KMS-11 (cell line): ENCODE data around the gene ANO10.

Source experiments
- H2AFZ ChIP-seq: fragments of 200-600 bp; sonication (generic); 2 replicates; pipeline ENCODE4 v1.6.1; 2016; ENCODE audit warnings: antibody characterized with exemption, mixed run types, low read depth
- H3K27ac ChIP-seq: fragments of 200-600 bp; sonication (generic); 2 replicates; pipeline ENCODE4 v1.6.1; 2016; ENCODE audit warnings: mild to moderate bottlenecking, mixed run types
- H3K27me3 ChIP-seq: fragments of 200-600 bp; sonication (generic); 2 replicates; pipeline ENCODE4 v1.6.1; 2017; ENCODE audit warnings: mild to moderate bottlenecking, low read depth, mixed run types, moderate library complexity; ENCODE audit not compliant: insufficient read depth
- H3K36me3 ChIP-seq: fragments of 200-600 bp; sonication (generic); 2 replicates; pipeline ENCODE4 v1.6.1; 2017; ENCODE audit warnings: mild to moderate bottlenecking, mixed run types; ENCODE audit not compliant: insufficient read depth
- H3K4me1 ChIP-seq: fragments of 200-600 bp; sonication (generic); 2 replicates; pipeline ENCODE4 v1.6.1; 2016; ENCODE audit warnings: mild to moderate bottlenecking, low read depth, mixed run types; ENCODE audit not compliant: poor library complexity, severe bottlenecking
- H3K4me2 ChIP-seq: fragments of 200-600 bp; sonication (generic); 2 replicates; pipeline ENCODE4 v1.7.0; 2016; ENCODE audit warnings: mild to moderate bottlenecking, mixed run types
- H3K4me3 ChIP-seq: fragments of 200-600 bp; sonication (generic); IDR thresholded peaks from 2 replicates; pipeline ENCODE4 v1.6.1; 2017; ENCODE audit warnings: low read depth, low read length, mixed read lengths; ENCODE audit not compliant: insufficient read depth
- H3K79me2 ChIP-seq: fragments of 200-600 bp; sonication (generic); 2 replicates; pipeline ENCODE4 v1.6.1; 2016; ENCODE audit warnings: low read depth, mixed run types; ENCODE audit not compliant: insufficient read depth
- H3K9ac ChIP-seq: fragments of 200-600 bp; sonication (generic); 2 replicates; pipeline ENCODE4 v1.6.1; 2016; ENCODE audit warnings: mild to moderate bottlenecking, mixed run types
- H4K20me1 ChIP-seq: fragments of 200-600 bp; sonication (generic); 2 replicates; pipeline ENCODE4 v1.6.1; 2016; ENCODE audit warnings: mild to moderate bottlenecking, mixed run types; ENCODE audit not compliant: insufficient read depth
- TF ChIP-seq, protein P1 (sequence below): fragments of 200-600 bp; sonication (generic); conservative IDR thresholded peaks from 2 replicates; pipeline ENCODE4 v1.6.1; 2017; ENCODE audit warnings: low read depth, mild to moderate bottlenecking, antibody characterized with exemption, low read length, moderate library complexity, mixed read lengths

Gene ANO10

GRCh38 chr3:43319376-43319775 lies 302.4 kb downstream of the ANO10 start:
- H3K4me2 ChIP-seq, result no peak overlapping the region
- H3K36me3 ChIP-seq, result no peaks in the 10 kb centered on the region
- H4K20me1 ChIP-seq, result no peaks in the 10 kb centered on the region
- H3K9ac ChIP-seq, result no peak overlapping the region
- H2AFZ ChIP-seq, result no peak overlapping the region
- TF ChIP-seq, protein P1, sequence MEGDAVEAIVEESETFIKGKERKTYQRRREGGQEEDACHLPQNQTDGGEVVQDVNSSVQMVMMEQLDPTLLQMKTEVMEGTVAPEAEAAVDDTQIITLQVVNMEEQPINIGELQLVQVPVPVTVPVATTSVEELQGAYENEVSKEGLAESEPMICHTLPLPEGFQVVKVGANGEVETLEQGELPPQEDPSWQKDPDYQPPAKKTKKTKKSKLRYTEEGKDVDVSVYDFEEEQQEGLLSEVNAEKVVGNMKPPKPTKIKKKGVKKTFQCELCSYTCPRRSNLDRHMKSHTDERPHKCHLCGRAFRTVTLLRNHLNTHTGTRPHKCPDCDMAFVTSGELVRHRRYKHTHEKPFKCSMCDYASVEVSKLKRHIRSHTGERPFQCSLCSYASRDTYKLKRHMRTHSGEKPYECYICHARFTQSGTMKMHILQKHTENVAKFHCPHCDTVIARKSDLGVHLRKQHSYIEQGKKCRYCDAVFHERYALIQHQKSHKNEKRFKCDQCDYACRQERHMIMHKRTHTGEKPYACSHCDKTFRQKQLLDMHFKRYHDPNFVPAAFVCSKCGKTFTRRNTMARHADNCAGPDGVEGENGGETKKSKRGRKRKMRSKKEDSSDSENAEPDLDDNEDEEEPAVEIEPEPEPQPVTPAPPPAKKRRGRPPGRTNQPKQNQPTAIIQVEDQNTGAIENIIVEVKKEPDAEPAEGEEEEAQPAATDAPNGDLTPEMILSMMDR, result no peak
- H3K27ac ChIP-seq, result no peak overlapping the region
- no peaks in the 10 kb centered on the region for H3K4me1 ChIP-seq
- no peaks in the 10 kb centered on the region for H3K27me3 ChIP-seq
- no peak overlapping the region for H3K4me3 ChIP-seq
- no peaks in the 10 kb centered on the region for H3K79me2 ChIP-seq

DNA sequence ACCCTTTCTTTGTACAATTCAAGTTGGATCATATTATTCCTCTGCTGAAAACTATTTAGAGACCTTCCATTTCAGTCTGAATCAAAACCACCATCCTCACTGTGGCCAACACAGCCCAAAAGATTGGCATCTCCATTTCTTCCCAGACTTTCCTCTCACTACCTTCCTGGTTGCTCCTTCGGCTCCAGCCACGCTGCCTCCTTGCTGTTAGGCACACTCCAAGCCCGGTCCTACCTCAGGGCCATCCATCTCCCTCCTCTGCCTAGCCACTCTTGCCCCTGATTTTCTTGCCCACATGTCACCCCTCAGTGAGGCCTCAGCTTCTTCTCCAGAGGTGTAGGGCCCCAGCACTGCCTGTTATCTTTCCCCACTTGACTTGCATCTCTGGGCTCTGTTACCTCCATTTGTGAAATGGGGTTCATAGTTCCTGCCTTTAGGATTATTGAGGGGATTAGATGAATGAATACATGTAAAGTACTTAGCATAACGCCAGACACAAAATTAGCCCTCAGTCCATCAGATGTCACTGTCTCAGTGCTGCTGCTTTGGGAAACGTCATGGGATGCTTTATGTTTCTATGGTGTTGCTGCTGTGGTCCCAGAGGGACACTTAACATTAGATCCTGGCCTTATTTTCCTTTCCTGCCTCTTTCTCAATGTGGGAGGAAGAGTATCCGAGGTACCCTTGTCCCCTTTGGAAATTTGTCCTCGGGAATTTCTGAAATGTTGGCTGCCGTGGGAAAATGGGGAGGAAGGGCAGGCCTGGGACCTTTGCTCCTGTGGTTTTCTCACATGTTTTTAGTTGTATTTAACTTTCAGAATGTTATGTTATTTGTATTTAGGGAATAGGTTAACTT lies 304.1 kb downstream of the ANO10 start:
- H3K4me2 ChIP-seq, result no peak overlapping the region
- H3K4me3 ChIP-seq, result no peak overlapping the region

GRCh38 chr3:43316783-43317460 lies 304.9 kb downstream of the ANO10 start:
- no peak overlapping the region for H3K27ac ChIP-seq
- H4K20me1 ChIP-seq, result no peaks in the 10 kb centered on the region
- TF ChIP-seq, protein P1, result no peak
- H3K36me3 ChIP-seq, result no peaks in the 10 kb centered on the region
- no peaks in the 10 kb centered on the region for H3K27me3 ChIP-seq
- no peak overlapping the region for H3K4me3 ChIP-seq
- no peak overlapping the region for H3K4me2 ChIP-seq
- no peaks in the 10 kb centered on the region for H3K79me2 ChIP-seq
- H3K9ac ChIP-seq, result no peak overlapping the region
- no peaks in the 10 kb centered on the region for H3K4me1 ChIP-seq
- H2AFZ ChIP-seq, result no peak overlapping the region

More for the DNA sequence above, 304.1 kb downstream of the ANO10 start:
- Histone ChIP-seq H3K36me3 (no peaks in the 10 kb centered on the region), H3K4me1 (no peaks in the 10 kb centered on the region), H2AFZ (no peak overlapping the region), H3K27ac (no peak overlapping the region), H3K9ac (no peak overlapping the region), H3K27me3 (no peaks in the 10 kb centered on the region), H3K79me2 (no peaks in the 10 kb centered on the region), H4K20me1 (no peaks in the 10 kb centered on the region)
- TF ChIP-seq, protein P1, result no peak
